ENCODE measurements around the gene MPZL3.

DNA sequence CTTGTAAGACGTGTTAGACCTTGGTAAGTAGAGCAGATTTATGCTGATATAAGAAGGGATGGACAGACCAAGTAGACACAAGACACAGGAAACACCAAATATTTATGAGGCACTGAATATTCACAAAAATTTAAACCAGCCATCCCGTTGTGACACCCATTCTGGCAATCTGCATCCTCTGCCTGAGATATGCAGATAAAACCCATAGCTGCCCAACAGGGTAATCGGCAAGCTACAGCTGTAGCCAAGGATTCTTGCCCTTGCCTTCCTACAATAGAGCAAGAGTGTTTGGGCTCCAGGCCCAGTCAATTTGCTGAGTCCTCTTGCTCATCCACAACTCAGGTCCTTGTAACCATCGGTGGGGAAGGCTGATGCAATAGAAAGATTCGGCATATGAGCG lies 30.4 kb upstream of the MPZL3 start:
- TF ChIP-seq, protein P1, sequence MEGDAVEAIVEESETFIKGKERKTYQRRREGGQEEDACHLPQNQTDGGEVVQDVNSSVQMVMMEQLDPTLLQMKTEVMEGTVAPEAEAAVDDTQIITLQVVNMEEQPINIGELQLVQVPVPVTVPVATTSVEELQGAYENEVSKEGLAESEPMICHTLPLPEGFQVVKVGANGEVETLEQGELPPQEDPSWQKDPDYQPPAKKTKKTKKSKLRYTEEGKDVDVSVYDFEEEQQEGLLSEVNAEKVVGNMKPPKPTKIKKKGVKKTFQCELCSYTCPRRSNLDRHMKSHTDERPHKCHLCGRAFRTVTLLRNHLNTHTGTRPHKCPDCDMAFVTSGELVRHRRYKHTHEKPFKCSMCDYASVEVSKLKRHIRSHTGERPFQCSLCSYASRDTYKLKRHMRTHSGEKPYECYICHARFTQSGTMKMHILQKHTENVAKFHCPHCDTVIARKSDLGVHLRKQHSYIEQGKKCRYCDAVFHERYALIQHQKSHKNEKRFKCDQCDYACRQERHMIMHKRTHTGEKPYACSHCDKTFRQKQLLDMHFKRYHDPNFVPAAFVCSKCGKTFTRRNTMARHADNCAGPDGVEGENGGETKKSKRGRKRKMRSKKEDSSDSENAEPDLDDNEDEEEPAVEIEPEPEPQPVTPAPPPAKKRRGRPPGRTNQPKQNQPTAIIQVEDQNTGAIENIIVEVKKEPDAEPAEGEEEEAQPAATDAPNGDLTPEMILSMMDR (IDR thresholded peaks at IDR 0.05): no peak
- no peak for TF ChIP-seq POLR2A (IDR thresholded peaks at IDR 0.05)
